Measurements from ENCODE around the gene CTNNA3.

CTNNA3 gene

DNA sequence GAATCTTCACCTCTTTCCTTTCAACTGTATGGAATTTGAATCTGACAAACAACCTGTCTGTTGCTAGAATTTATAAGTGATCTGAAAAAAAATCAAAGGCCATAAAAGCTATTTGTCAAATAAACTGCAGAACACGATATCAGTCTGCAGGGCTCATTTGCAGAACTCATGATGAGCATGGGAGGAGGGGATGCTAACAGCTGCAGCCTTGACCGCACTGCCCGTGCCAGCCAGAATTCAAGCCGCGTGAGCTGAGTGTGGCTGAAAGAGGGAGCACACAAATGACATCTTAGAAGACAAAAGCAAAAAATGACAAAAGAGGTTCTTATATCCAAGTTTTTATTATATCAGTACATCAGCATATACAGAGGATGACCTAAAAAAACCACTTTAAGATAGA lies 754.5 kb downstream of the CTNNA3 start:
- Histone ChIP-seq H3K27ac (ENCODE audit: low read depth, low read length) (no peak overlapping the region), H3K9me2 (replicated peaks; ENCODE audit: control insufficient read depth, low read length) (no peaks in the 10 kb centered on the region), H3K4me1 (ENCODE audit: control insufficient read depth, low read length) (no peaks in the 10 kb centered on the region), H3K36me3 (ENCODE audit: control insufficient read depth, low read length) (no peaks in the 10 kb centered on the region), H3K4me3 (ENCODE audit: low read length) (no peak overlapping the region), H3K4me2 (ENCODE audit: low read length) (no peak overlapping the region), H3K27me3 (ENCODE audit: control insufficient read depth, low read length) (no peaks in the 10 kb centered on the region), H3K9me3 (ENCODE audit: control insufficient read depth, insufficient read depth, low read length) (no peaks in the 10 kb centered on the region), H3F3A (ENCODE audit: control insufficient read depth, insufficient read depth) (no peaks in the 10 kb centered on the region), H3K79me2 (ENCODE audit: control insufficient read depth, low read length) (no peaks in the 10 kb centered on the region), H4K20me1 (ENCODE audit: control insufficient read depth, insufficient read depth, low read depth, low read length) (no peaks in the 10 kb centered on the region)
- TF ChIP-seq, protein P1, sequence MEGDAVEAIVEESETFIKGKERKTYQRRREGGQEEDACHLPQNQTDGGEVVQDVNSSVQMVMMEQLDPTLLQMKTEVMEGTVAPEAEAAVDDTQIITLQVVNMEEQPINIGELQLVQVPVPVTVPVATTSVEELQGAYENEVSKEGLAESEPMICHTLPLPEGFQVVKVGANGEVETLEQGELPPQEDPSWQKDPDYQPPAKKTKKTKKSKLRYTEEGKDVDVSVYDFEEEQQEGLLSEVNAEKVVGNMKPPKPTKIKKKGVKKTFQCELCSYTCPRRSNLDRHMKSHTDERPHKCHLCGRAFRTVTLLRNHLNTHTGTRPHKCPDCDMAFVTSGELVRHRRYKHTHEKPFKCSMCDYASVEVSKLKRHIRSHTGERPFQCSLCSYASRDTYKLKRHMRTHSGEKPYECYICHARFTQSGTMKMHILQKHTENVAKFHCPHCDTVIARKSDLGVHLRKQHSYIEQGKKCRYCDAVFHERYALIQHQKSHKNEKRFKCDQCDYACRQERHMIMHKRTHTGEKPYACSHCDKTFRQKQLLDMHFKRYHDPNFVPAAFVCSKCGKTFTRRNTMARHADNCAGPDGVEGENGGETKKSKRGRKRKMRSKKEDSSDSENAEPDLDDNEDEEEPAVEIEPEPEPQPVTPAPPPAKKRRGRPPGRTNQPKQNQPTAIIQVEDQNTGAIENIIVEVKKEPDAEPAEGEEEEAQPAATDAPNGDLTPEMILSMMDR (IDR thresholded peaks at IDR 0.05; ENCODE audit: low read depth, low read length, poor library complexity, severe bottlenecking) = no peak
- no peak for TF ChIP-seq EZH2phosphoT487 (IDR thresholded peaks at IDR 0.05; ENCODE audit: borderline replicate concordance, low read length)

DNA sequence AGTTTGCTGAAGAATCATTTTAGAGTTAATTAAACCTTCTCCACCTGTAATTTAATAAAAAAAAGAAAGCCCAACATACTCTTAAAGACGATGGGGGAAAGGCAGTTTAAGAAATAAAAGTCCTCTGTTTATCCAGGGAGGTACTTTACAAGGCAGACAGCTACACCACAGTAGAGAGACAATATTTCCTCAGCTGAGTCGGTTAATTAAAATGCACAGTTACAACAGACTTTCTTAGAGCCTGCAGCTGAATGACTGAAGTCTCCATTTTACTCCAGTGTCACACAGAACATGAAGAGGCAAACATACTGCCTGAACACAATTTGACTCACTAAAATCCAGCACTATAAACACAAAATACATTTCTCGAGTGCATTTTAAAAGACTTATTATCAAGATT lies 755.0 kb downstream of the CTNNA3 start:
- Histone ChIP-seq H3F3A (ENCODE audit: control insufficient read depth, insufficient read depth) (no peaks in the 10 kb centered on the region), H4K20me1 (ENCODE audit: control insufficient read depth, insufficient read depth, low read depth, low read length) (no peaks in the 10 kb centered on the region), H3K4me1 (ENCODE audit: control insufficient read depth, low read length) (no peaks in the 10 kb centered on the region), H3K36me3 (ENCODE audit: control insufficient read depth, low read length) (no peaks in the 10 kb centered on the region), H3K9me3 (ENCODE audit: control insufficient read depth, insufficient read depth, low read length) (no peaks in the 10 kb centered on the region), H3K79me2 (ENCODE audit: control insufficient read depth, low read length) (no peaks in the 10 kb centered on the region), H3K27ac (ENCODE audit: low read depth, low read length) (no peak overlapping the region), H3K9me2 (replicated peaks; ENCODE audit: control insufficient read depth, low read length) (no peaks in the 10 kb centered on the region), H3K27me3 (ENCODE audit: control insufficient read depth, low read length) (no peaks in the 10 kb centered on the region), H3K4me3 (ENCODE audit: low read length) (no peak overlapping the region), H3K4me2 (ENCODE audit: low read length) (no peak overlapping the region)
- TF ChIP-seq EZH2phosphoT487 (IDR thresholded peaks at IDR 0.05; ENCODE audit: borderline replicate concordance, low read length) = no peak
- TF ChIP-seq, protein P1 (IDR thresholded peaks at IDR 0.05; ENCODE audit: low read depth, low read length, poor library complexity, severe bottlenecking) = no peak

DNA sequence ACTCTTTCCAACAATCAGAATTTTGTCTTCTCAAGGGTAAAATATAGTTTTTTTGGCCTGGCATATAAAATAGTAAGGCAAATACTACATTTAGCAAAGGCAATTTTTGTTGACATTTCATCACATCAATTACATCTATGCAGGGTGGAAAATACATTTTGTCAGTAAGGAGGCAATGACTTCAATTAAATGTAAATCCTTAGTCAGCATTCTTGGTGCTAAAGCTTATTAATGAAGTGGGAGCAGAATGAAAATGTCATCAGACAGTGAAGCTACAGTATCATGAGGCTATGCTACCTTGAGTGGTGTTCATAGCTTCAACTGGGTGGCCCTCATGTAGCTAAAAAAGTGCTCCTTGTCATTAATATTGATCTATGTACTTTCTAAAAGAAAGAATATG lies 761.3 kb downstream of the CTNNA3 start:
- TF ChIP-seq, protein P1 (IDR thresholded peaks at IDR 0.05; ENCODE audit: low read depth, low read length, poor library complexity, severe bottlenecking) = no peak
- no peak for TF ChIP-seq EZH2phosphoT487 (IDR thresholded peaks at IDR 0.05; ENCODE audit: borderline replicate concordance, low read length)
- Histone ChIP-seq H3K9me3 (ENCODE audit: control insufficient read depth, insufficient read depth, low read length) (no peaks in the 10 kb centered on the region), H3K79me2 (ENCODE audit: control insufficient read depth, low read length) (no peaks in the 10 kb centered on the region), H3K27me3 (ENCODE audit: control insufficient read depth, low read length) (peaks cover 2% of the 10 kb centered on the region), H3K4me3 (ENCODE audit: low read length) (no peak overlapping the region), H4K20me1 (ENCODE audit: control insufficient read depth, insufficient read depth, low read depth, low read length) (no peaks in the 10 kb centered on the region), H3K4me1 (ENCODE audit: control insufficient read depth, low read length) (no peaks in the 10 kb centered on the region), H3K36me3 (ENCODE audit: control insufficient read depth, low read length) (no peaks in the 10 kb centered on the region), H3K9me2 (replicated peaks; ENCODE audit: control insufficient read depth, low read length) (no peaks in the 10 kb centered on the region), H3K27ac (ENCODE audit: low read depth, low read length) (no peak overlapping the region), H3F3A (ENCODE audit: control insufficient read depth, insufficient read depth) (no peaks in the 10 kb centered on the region), H3K4me2 (ENCODE audit: low read length) (no peak overlapping the region)

DNA sequence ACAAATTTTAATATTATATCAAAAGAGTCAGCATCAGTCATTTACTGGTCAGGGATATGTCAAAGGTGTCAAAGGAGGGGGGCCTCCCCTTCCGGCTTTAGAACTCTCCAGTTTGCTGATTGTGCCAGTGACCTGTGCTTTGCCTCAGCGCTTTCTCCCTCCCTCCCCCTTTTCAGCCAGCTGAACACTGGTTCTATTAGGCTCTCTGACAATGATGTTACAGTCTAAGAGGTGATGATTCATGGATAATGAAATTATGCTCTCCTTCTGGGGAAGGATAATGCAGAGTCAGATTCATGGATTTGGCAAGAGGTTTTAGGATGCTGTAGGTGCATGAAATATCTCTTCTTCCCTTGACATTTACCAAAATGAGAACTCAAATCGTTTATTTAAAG lies 764.0 kb downstream of the CTNNA3 start:
- Histone ChIP-seq H3K79me2 (ENCODE audit: control insufficient read depth, low read length) (no peaks in the 10 kb centered on the region), H3K9me3 (ENCODE audit: control insufficient read depth, insufficient read depth, low read length) (no peaks in the 10 kb centered on the region), H3F3A (ENCODE audit: control insufficient read depth, insufficient read depth) (no peaks in the 10 kb centered on the region), H3K4me2 (ENCODE audit: low read length) (no peak overlapping the region), H3K4me3 (ENCODE audit: low read length) (no peak overlapping the region), H3K9me2 (replicated peaks; ENCODE audit: control insufficient read depth, low read length) (no peaks in the 10 kb centered on the region), H3K36me3 (ENCODE audit: control insufficient read depth, low read length) (no peaks in the 10 kb centered on the region), H4K20me1 (ENCODE audit: control insufficient read depth, insufficient read depth, low read depth, low read length) (no peaks in the 10 kb centered on the region), H3K27me3 (ENCODE audit: control insufficient read depth, low read length) (peaks cover 28% of the 10 kb centered on the region), H3K4me1 (ENCODE audit: control insufficient read depth, low read length) (no peaks in the 10 kb centered on the region), H3K27ac (ENCODE audit: low read depth, low read length) (no peak overlapping the region)
- TF ChIP-seq, protein P1 (IDR thresholded peaks at IDR 0.05; ENCODE audit: low read depth, low read length, poor library complexity, severe bottlenecking) = no peak
- TF ChIP-seq EZH2phosphoT487 (IDR thresholded peaks at IDR 0.05; ENCODE audit: borderline replicate concordance, low read length) = no peak

Measured in DOHH2 (cell line).